Measurements from ENCODE around the gene CHID1.

- TF ChIP-seq CTCF (IDR thresholded peaks at IDR 0.05) (no peak), EZH2 (IDR thresholded peaks at IDR 0.05) (no peak)
Observed at GRCh38 chr11:945986-946385, 35.4 kb upstream of the CHID1 start.
